ENCODE results near the gene C11orf16. TPM values are rescaled to one million over a fixed set of nuclear protein-coding genes. Genes with fewer than 3 reads are reported as not detected.

C11orf16 gene
- total and polyA plus RNA-seq, 2 of the 8 experiments (the other 6 are each of a cell fraction or from before 2014, with no cell fraction given): 0.08 TPM; not detected in 1

GRCh38 chr11:8911029-8911823, 21.5 kb downstream of the C11orf16 start, which contains the start of gene AKIP1 (continued):
- TF ChIP-seq NANOG (IDR thresholded peaks at IDR 0.05; ENCODE audit: insufficient read depth, low read depth, low read length, poor library complexity, severe bottlenecking) (no peak), HDAC6 (IDR thresholded peaks at IDR 0.05; ENCODE audit: low read depth, low read length) (no peak), MAX (IDR thresholded peaks at IDR 0.05) (0 out of 2 replicates have a peak, but pooled peaks have one; percentile 8), CREB1 (IDR thresholded peaks at IDR 0.05) (no peak), NRF1 (IDR thresholded peaks at IDR 0.05; ENCODE audit: low read depth, low read length) (peak; percentile 72), SP1 (IDR thresholded peaks at IDR 0.05; ENCODE audit: low read depth, low read length) (no peak), GABPA (IDR thresholded peaks at IDR 0.05; ENCODE audit: borderline replicate concordance, insufficient read depth, low read length) (no peak), TAF7 (optimal IDR thresholded peaks at IDR 0.05; ENCODE audit: borderline replicate concordance, low read depth, low read length) (no peak), SUZ12 (IDR thresholded peaks at IDR 0.05; ENCODE audit: low read length) (no peak), KDM1A (IDR thresholded peaks at IDR 0.05; ENCODE audit: borderline replicate concordance, low read length) (no peak), KDM4A (IDR thresholded peaks at IDR 0.05; ENCODE audit: low read depth, low read length, severe bottlenecking) (peak; percentile 92), POU5F1 (IDR thresholded peaks at IDR 0.05; ENCODE audit: low read depth, low read length) (no peak), E2F6 (IDR thresholded peaks at IDR 0.05) (peak; percentile 49; the same call in 1 of the 2 replicates), CEBPB (IDR thresholded peaks at IDR 0.05; ENCODE audit: low read depth, low read length) (no peak), SP4 (IDR thresholded peaks at IDR 0.05; ENCODE audit: low read length) (no peak), CTCF (IDR thresholded peaks at IDR 0.05; ENCODE audit: control extremely low read depth in 1 of 3, insufficient read depth in 1 of 3, low read depth in 1 of 3, low read length in 3 of 3) (no peak), ATF2 (IDR thresholded peaks at IDR 0.05; ENCODE audit: low read length) (no peak), BCL11A (IDR thresholded peaks at IDR 0.05; ENCODE audit: low read depth in 2 of 2, low read length in 2 of 2) (no peak), SP2 (IDR thresholded peaks at IDR 0.05; ENCODE audit: low read length) (no peak)
